GM12874 (cell line): ENCODE results near the gene KMT5B.

Source experiments
- TF ChIP-seq, protein P1 (sequence below): IDR thresholded peaks from 2 replicates; pipeline ENCODE4 v1.5.1; 2011; ENCODE audit warnings: low read depth, mild to moderate bottlenecking, control low read depth, low read length, moderate library complexity; ENCODE audit not compliant: insufficient read depth

The KMT5B gene

DNA sequence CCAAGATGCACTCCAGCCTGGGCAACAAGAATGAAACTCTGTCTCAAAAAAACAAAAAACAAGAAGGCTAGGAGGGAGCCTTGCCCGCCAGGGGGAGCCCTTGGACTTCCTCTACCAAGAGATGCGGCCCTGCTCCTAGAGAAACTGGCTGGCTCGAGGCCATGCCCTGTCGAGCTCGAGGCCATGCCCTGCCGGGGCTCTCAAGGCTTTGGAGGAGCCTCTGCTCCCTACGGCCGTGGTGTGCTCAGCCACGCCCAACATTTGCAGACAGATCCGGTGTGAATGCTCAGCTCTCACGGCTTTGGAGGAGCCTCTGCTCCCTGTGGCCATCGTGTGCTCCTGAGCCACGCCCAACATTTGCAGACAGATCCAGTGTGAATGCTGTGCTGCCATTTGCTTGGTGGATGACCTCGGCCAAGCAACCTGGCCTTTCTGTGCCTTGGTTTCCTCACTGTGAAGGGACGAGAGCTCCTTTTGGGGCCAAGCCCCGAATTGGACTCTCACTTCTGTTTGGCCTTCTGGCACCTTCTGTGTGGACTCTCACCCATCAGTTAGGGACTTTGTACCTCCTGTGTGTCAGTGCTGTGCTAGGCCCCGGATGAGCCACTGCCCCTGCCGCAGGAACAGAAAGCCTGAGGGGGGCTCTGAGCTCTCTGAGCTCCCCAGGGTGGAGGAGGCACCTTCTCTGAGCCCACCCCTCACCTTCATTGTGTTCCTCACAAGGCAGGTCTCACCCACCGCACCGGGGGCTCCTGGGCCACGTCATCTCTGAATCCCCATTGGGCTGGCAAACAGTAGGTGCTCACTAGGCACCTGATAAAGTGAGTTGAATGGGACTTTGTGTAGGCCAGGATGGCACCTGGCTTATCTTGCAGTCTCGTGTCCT, 44.6 kb upstream of the KMT5B start:
- TF ChIP-seq, protein P1, sequence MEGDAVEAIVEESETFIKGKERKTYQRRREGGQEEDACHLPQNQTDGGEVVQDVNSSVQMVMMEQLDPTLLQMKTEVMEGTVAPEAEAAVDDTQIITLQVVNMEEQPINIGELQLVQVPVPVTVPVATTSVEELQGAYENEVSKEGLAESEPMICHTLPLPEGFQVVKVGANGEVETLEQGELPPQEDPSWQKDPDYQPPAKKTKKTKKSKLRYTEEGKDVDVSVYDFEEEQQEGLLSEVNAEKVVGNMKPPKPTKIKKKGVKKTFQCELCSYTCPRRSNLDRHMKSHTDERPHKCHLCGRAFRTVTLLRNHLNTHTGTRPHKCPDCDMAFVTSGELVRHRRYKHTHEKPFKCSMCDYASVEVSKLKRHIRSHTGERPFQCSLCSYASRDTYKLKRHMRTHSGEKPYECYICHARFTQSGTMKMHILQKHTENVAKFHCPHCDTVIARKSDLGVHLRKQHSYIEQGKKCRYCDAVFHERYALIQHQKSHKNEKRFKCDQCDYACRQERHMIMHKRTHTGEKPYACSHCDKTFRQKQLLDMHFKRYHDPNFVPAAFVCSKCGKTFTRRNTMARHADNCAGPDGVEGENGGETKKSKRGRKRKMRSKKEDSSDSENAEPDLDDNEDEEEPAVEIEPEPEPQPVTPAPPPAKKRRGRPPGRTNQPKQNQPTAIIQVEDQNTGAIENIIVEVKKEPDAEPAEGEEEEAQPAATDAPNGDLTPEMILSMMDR, result peak; percentile 86

DNA sequence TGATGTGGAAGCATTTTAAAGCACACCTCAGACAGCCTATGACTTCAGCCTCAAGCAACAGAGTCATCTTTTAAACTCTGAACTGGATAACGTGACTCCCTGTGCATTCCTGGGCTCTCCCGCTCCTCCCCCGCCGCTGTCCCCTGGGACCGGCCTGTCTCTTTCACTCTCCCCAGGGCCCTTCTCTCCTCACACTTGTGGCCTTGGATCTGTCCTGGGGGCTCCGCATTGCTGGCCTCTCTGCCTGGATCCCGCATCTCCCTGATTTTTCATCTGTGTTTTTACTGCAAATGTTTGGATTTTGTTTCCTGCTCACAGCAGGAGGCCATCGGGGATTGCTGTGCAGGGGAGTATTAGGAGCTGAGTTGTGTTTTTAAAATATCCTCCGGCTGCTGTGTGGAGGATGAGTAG, 43.2 kb upstream of the KMT5B start:
- TF ChIP-seq, protein P1, result no peak

DNA sequence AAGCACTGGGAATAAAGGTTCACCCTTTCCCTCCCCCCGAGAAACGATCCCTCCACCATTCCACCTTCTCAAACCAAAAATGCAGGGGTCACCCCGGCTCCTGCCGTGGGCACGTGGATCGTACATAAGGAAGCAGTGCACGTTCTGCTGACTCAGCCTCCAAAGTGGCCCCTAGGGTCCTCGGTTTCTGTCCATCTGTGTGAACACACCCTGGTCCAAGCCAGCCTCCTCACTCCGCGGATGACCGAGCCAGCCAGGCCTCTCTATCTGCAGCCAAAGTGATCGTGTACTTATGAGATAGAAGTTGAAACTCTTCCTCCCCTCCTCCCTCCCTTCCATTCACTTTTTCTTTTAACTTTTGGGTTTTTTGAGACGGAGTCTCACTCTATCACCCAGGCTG, 42.4 kb upstream of the KMT5B start:
- TF ChIP-seq, protein P1, result no peak

DNA sequence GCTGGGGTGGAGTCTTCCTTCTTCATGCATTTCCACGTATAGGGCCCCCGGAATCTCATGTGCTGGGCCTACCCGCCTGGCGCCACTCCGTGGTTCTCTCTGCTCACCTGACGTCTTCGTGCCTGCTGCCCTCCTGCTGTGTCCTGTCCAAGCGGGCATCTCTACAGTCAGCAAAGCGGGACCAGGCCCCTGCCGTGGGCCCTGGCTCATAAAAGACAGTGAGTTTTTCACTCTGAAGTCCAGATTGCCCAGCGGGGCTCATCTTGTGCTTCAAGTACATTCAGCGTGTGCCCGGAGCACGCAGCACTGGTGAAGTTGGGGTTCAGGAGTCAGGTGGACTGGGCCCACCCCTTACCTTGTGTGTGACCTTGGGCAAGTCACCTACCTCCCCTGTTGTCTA, 41.3 kb upstream of the KMT5B start:
- TF ChIP-seq, protein P1, result no peak

DNA sequence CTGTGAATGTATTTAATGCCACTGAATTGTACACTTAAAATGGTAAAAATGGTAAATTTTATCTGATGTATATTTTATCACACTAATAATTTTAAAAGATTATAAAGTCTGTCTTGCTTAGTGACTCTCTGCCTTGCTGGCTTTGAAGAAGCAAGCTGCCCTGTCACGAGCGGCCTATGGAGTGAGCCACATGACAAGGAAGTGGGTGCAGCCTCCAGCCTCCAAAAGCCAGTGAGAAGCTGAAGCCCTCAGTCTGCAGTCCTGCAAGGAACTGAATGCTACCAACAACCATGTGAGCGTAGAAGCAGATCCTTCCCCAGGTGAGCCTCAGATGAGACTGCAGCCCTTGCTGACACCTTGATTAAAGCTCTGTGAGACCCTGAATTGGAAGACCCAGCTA, 38.7 kb upstream of the KMT5B start:
- TF ChIP-seq, protein P1, result no peak

DNA sequence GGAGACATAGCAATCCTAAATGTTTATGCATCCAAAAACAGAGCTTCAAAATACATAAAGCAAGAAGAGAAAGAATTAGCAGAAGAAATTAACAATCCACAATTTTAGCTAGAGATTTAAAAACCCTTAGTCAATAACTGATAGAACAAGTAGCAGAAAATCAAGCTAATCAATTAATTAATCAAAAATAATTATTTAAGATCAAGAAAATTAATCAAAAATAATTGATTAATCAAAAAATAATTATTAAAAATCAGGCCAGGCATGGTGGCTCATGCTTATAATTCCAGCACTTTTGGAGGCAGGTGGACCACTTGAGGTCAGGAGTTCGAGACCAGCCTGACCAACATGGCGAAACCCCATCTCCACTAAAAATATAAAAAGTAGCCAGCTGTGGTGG, 29.5 kb upstream of the KMT5B start:
- TF ChIP-seq, protein P1, result no peak

DNA sequence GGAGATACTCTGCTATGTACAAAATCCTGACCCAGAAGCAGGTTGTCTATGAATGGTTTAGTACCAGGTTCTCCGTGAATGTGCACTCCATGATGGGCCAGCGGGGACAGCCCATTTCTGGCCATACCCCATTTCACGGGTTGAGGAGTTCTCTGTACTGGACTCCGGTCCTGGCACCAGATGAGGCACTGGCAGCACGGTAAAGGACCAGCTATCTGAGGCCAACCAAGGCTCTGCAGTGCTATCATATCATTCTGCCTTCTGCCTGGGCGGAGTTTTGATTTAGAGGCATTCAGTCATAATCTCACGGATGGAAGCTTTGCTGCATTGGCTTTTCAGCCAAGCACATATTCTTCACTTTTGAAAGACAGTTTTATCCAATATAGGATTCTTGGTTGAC, 18.5 kb upstream of the KMT5B start:
- TF ChIP-seq, protein P1, result no peak
